H1 (cell line): ENCODE measurements around the gene DOCK3. TPM values are rescaled to one million over a fixed set of nuclear protein-coding genes. Genes with fewer than 3 reads are reported as not detected.

ENCODE experiments used
- CTCF ChIA-PET: fragments of 300-600 bp; sonication (Branson Sonifier 250); formaldehyde crosslinking; loops from one replicate; lab custom pipeline; 2021; ENCODE audit not compliant: partially characterized antibody; lab: Charles Lee
- POLR2A ChIA-PET: fragments of 300-600 bp; sonication (Branson Sonifier 250); formaldehyde crosslinking; loops from one replicate; lab custom pipeline; 2021; ENCODE audit warnings: inconsistent platforms; ENCODE audit not compliant: partially characterized antibody; lab: Charles Lee
- DNase-seq, 2 experiments: peaks; one replicate each; pipeline versions ENCODE4 v3.0.0 to v3.0.0-alpha.2; 2010 to 2022; ENCODE audit warnings: low spot score in 2 of 2, low read depth in 1 of 2, mixed read lengths in 1 of 2
- FAIRE-seq: peaks from 2 replicates; lab custom pipeline; 2011; peaks lifted over from hg19 to GRCh38; lab: Jason Lieb, UNC
- H2AFZ ChIP-seq: 2 replicates; pipeline ENCODE4 v1.8.1; 2012; ENCODE audit warnings: low read length, inconsistent platforms
- H2AK5ac ChIP-seq: 2 replicates; pipeline ENCODE4 v1.6.1; 2013; ENCODE audit warnings: low read depth, low read length
- H2BK120ac ChIP-seq: replicated peaks from 2 replicates; pipeline ENCODE3; 2013; ENCODE audit warnings: low read depth, low read length, inconsistent platforms
- H2BK12ac ChIP-seq: 2 replicates; pipeline ENCODE4 v1.6.1; 2013; ENCODE audit warnings: low read depth, low read length
- H2BK15ac ChIP-seq: 2 replicates; pipeline ENCODE4 v1.6.1; 2013; ENCODE audit warnings: low read length
- H2BK20ac ChIP-seq: 2 replicates; pipeline ENCODE4 v1.6.1; 2013; ENCODE audit warnings: low read length
- H2BK5ac ChIP-seq: 2 replicates; pipeline ENCODE4 v1.6.1; 2013; ENCODE audit warnings: low read depth, low read length
- H3K14ac ChIP-seq: 2 replicates; pipeline ENCODE4 v1.6.1; 2013; ENCODE audit warnings: inconsistent platforms; ENCODE audit not compliant: insufficient read length
- H3K18ac ChIP-seq: 2 replicates; pipeline ENCODE4 v1.6.1; 2013; ENCODE audit warnings: low read length; ENCODE audit errors: extremely low read depth
- H3K23ac ChIP-seq: 2 replicates; pipeline ENCODE4 v1.6.1; 2013; ENCODE audit warnings: inconsistent platforms; ENCODE audit not compliant: insufficient read length
- H3K23me2 ChIP-seq: 2 replicates; pipeline ENCODE4 v1.6.1; 2013; ENCODE audit warnings: low read depth, low read length
- H3K27ac ChIP-seq: 2 replicates; pipeline ENCODE4 v1.6.1; 2011; ENCODE audit warnings: low read depth, low read length, inconsistent platforms
- H3K27me3 ChIP-seq, 4 experiments: replicated peaks in 1 of 4; 1 replicate in 1 of 4; 2 replicates in 3 of 4; pipeline versions ENCODE4 v1.6.1 to v1.8.1; 2011 to 2013; ENCODE audit warnings: low read length in 3 of 4, mild to moderate bottlenecking in 3 of 4, inconsistent platforms in 2 of 4, mixed read lengths in 2 of 4, moderate library complexity in 1 of 4; ENCODE audit not compliant: control insufficient read depth in 3 of 4, insufficient read depth in 3 of 4; ENCODE audit errors: extremely low read depth in 1 of 4
- H3K36me3 ChIP-seq, 4 experiments: 2 replicates each; pipeline versions ENCODE4 v1.6.1 to v1.8.1; 2011 to 2013; ENCODE audit warnings: mild to moderate bottlenecking in 4 of 4, low read length in 3 of 4, moderate library complexity in 2 of 4, control low read depth in 1 of 4, inconsistent platforms in 1 of 4; ENCODE audit not compliant: insufficient read depth in 4 of 4, control insufficient read depth in 2 of 4
- H3K4ac ChIP-seq: replicated peaks from 2 replicates; pipeline ENCODE3; 2013; ENCODE audit warnings: low read length, low read depth, mixed read lengths, inconsistent platforms; ENCODE audit not compliant: insufficient read length
- H3K4me1 ChIP-seq, 4 experiments: replicated peaks in 1 of 4; 1 replicate in 1 of 4; 2 replicates in 3 of 4; pipeline versions ENCODE4 v1.6.1 to v1.8.1; 2011 to 2013; ENCODE audit warnings: low read length in 3 of 4, inconsistent platforms in 2 of 4, mixed read lengths in 1 of 4; ENCODE audit not compliant: insufficient read depth in 4 of 4, control insufficient read depth in 3 of 4
- H3K4me2 ChIP-seq, 2 experiments: 2 replicates each; pipeline versions ENCODE4 v1.6.1 to v1.8.1; 2011 to 2013; ENCODE audit warnings: low read depth in 2 of 2, low read length in 2 of 2, control low read depth in 1 of 2, inconsistent platforms in 1 of 2, mild to moderate bottlenecking in 1 of 2; ENCODE audit not compliant: insufficient read depth in 1 of 2
- H3K4me3 ChIP-seq, 4 experiments: fragments of 200-600, 300-600 bp in 1 of 4; sonication (generic), shearing (Covaris generic), sonication (Bioruptor Twin) in 1 of 4; 2 replicates each; pipeline versions ENCODE4 v1.5.1 to v1.8.1; 2011 to 2016; ENCODE audit warnings: low read length in 4 of 4, low read depth in 3 of 4, control low read depth in 2 of 4, inconsistent platforms in 2 of 4, mild to moderate bottlenecking in 2 of 4, mixed read lengths in 1 of 4, moderate library complexity in 1 of 4; ENCODE audit not compliant: insufficient read depth in 2 of 4; ENCODE audit errors: extremely low read depth in 1 of 4
- H3K56ac ChIP-seq: replicated peaks from 2 replicates; pipeline ENCODE3; 2013; ENCODE audit warnings: low read depth, mild to moderate bottlenecking, mixed read lengths, low read length, inconsistent platforms; ENCODE audit not compliant: insufficient read length
- H3K79me1 ChIP-seq: 2 replicates; pipeline ENCODE4 v1.6.1; 2013; ENCODE audit warnings: low read depth, low read length, control low read depth
- H3K79me2 ChIP-seq, 2 experiments: 2 replicates each; pipeline versions ENCODE4 v1.6.1 to v1.8.1; 2012 to 2013; ENCODE audit warnings: low read length in 2 of 2, mild to moderate bottlenecking in 2 of 2, inconsistent platforms in 1 of 2; ENCODE audit not compliant: insufficient read depth in 2 of 2, control insufficient read depth in 1 of 2
- H3K9ac ChIP-seq, 4 experiments: replicated peaks in 1 of 4; 1 replicate in 1 of 4; 2 replicates in 3 of 4; pipeline versions ENCODE4 v1.6.1 to v1.8.1; 2011 to 2013; ENCODE audit warnings: low read depth in 3 of 4, low read length in 3 of 4, control low read depth in 2 of 4, mild to moderate bottlenecking in 2 of 4, moderate library complexity in 2 of 4, inconsistent platforms in 1 of 4; ENCODE audit errors: extremely low read depth in 1 of 4
- H3K9me3 ChIP-seq, 2 experiments: 2 replicates each; pipeline versions ENCODE4 v1.6.1 to v1.8.1; 2012 to 2013; ENCODE audit warnings: mild to moderate bottlenecking in 2 of 2, moderate library complexity in 2 of 2, control low read depth in 1 of 2, inconsistent platforms in 1 of 2, low read depth in 1 of 2, low read length in 1 of 2, mixed read lengths in 1 of 2; ENCODE audit not compliant: insufficient read depth in 2 of 2
- H4K20me1 ChIP-seq, 2 experiments: replicated peaks in 1 of 2; 2 replicates each; pipeline versions ENCODE3 to v1.8.1; 2011 to 2013; ENCODE audit warnings: inconsistent platforms in 2 of 2, low read length in 2 of 2, mild to moderate bottlenecking in 1 of 2; ENCODE audit not compliant: insufficient read depth in 2 of 2, control insufficient read depth in 1 of 2
- H4K5ac ChIP-seq: 2 replicates; pipeline ENCODE4 v1.6.1; 2013; ENCODE audit warnings: low read length, low read depth, mixed read lengths, inconsistent platforms; ENCODE audit not compliant: insufficient read length
- H4K8ac ChIP-seq: 2 replicates; pipeline ENCODE4 v1.8.0; 2013; ENCODE audit warnings: mild to moderate bottlenecking, moderate library complexity, low read length, inconsistent platforms; ENCODE audit not compliant: insufficient read depth; ENCODE audit errors: extremely low read depth
- H4K91ac ChIP-seq: replicated peaks from 2 replicates; pipeline ENCODE3; 2013; ENCODE audit warnings: low read length, mixed read lengths, inconsistent platforms; ENCODE audit not compliant: insufficient read length
- BCL11A ChIP-seq, 2 experiments: IDR thresholded peaks; one replicate each; pipeline ENCODE4 v1.6.1; 2011; ENCODE audit warnings: low read depth in 2 of 2, low read length in 2 of 2, mild to moderate bottlenecking in 2 of 2
- CEBPB ChIP-seq: IDR thresholded peaks from 2 replicates; pipeline ENCODE4 v1.6.1; 2012; ENCODE audit warnings: low read depth, low read length
- CTBP2 ChIP-seq: IDR thresholded peaks from 2 replicates; pipeline ENCODE4 v1.7.0; 2011; ENCODE audit warnings: borderline replicate concordance, mild to moderate bottlenecking, moderate library complexity, mixed read lengths, low read length; ENCODE audit not compliant: insufficient read depth, insufficient read length
- EP300 ChIP-seq, 2 experiments: IDR thresholded peaks; 1 replicate in 1 of 2; 2 replicates in 1 of 2; pipeline ENCODE4 v1.6.1; 2011 to 2012; ENCODE audit warnings: low read depth in 2 of 2, low read length in 2 of 2, mild to moderate bottlenecking in 2 of 2, borderline replicate concordance in 1 of 2, inconsistent platforms in 1 of 2, moderate library complexity in 1 of 2
- MAFK ChIP-seq: IDR thresholded peaks from 2 replicates; pipeline ENCODE4 v1.6.1; 2012; ENCODE audit warnings: low read depth, mild to moderate bottlenecking, improper control_type of control experiment, low read length
- POLR2AphosphoS5 ChIP-seq: IDR thresholded peaks from 2 replicates; pipeline ENCODE4 v1.6.1; 2011; ENCODE audit warnings: low read depth, low read length
- RNF2 ChIP-seq: fragments of 200-900, 300-1000 bp; sonication (generic); IDR thresholded peaks from 2 replicates; pipeline ENCODE4 v1.7.1; 2016; ENCODE audit warnings: borderline replicate concordance, low read depth, mild to moderate bottlenecking, antibody characterized with exemption, low read length; ENCODE audit not compliant: poor library complexity, severe bottlenecking; ENCODE audit errors: missing control alignments
- SAP30 ChIP-seq: fragments of 300-600 bp; sonication (generic); IDR thresholded peaks from 2 replicates; pipeline ENCODE4 v1.7.1; 2012; ENCODE audit warnings: low read length, moderate library complexity, mild to moderate bottlenecking, inconsistent platforms; ENCODE audit not compliant: insufficient read depth, insufficient replicate concordance
- SIRT6 ChIP-seq: IDR thresholded peaks from one replicate; pipeline ENCODE4 v1.7.1; 2012; ENCODE audit warnings: low read length, inconsistent platforms
- WGBS, 2 experiments: shearing (Covaris generic) in 1 of 2; methylation state at CpG; one replicate each; pipeline versions ENCODE4 v1.1.6 to v1.1.7; 2013 to 2015; ENCODE audit warnings: low lambda C conversion rate in 2 of 2, mixed read lengths in 2 of 2, inconsistent platforms in 1 of 2, low coverage in 1 of 2, missing lambda C conversion rate in 1 of 2; ENCODE audit not compliant: insufficient replicate concordance in 2 of 2, insufficient coverage in 1 of 2, insufficient read length in 1 of 2; ENCODE audit errors: extremely low coverage in 1 of 2, missing lambda C conversion rate in 1 of 2; 5-methylcytosine and 5-hydroxymethylcytosine counted together
- polyA plus RNA-seq, 7 experiments: library from polyadenylated mRNA; depleted of rRNA in 3 of 7; stranded (reverse) in 5 of 7; unstranded in 2 of 7; fragments of >200 nt in 5 of 7; fragments of 200-250 nt in 2 of 7; gene quantifications; 1 replicate in 5 of 7; 2 replicates in 1 of 7; 4 replicates in 1 of 7; pipeline versions ENCODE4 v1.2.1 to v1.2.3, GENCODE V29; 2011 to 2013; ENCODE audit warnings: missing spikeins in 2 of 7, mixed read lengths in 2 of 7
- total RNA-seq: library from RNA; stranded (reverse); fragmentation: NEBNext Ultra II Directional; extraction: Animal tissue kit (Norgen Biotek cat#: 25700); gene quantifications from 2 replicates; pipeline ENCODE4 v1.2.1, GENCODE V29; 2021
- TF ChIP-seq, protein P1 (sequence below): IDR thresholded peaks from 2 replicates; pipeline ENCODE4 v1.6.1; 2011; ENCODE audit warnings: low read length, improper control_type of control experiment

Gene DOCK3
- total and polyA plus RNA-seq, 2 of the 8 experiments (the other 6 are each of a cell fraction or from before 2014, with no cell fraction given) = 2.7 to 5.0 TPM

DNA sequence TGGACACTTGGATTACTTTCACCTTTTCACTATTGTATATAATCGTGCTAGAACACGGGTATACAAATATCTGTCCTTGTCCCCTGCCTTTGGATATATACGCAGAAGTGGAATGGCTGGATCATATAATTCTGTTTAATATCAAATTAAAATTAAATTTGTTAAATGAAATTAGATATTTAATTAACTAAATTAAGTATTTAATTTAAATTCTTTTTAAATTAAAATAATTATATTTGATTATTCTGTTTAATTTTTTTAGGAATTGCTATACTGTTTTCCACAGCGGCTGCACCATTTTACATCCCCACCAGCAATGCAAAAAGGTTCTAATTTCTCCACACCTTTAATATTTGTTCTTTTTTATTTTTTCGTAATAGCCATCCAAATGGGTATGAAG, 84.3 kb downstream of the DOCK3 start:
- no peak for FAIRE-seq
- H2BK5ac ChIP-seq = no peak overlapping the region
- 98% methylated on average over 5 of the region's 5 CpGs; no CpG with 5 or more reads in 1 of the 2 experiments for WGBS, 2 experiments

More for the DNA sequence above, 84.3 kb downstream of the DOCK3 start:
- Histone ChIP-seq H4K8ac (no peak overlapping the region), H2BK12ac (no peak overlapping the region), H3K56ac (no peak overlapping the region), H3K9me3 (no peaks in the 10 kb centered on the region), H2AK5ac (no peak overlapping the region), H3K79me1 (peaks cover 5% of the 10 kb centered on the region; the same call in 1 of the 2 replicates), H4K91ac (no peak overlapping the region), H3K4ac (no peak overlapping the region), H4K20me1 (no peaks in the 10 kb centered on the region), H3K14ac (no peak overlapping the region), H3K27me3 (no peaks in the 10 kb centered on the region), H3K18ac (no peak overlapping the region), H3K4me3 (no peak overlapping the region), H3K4me1 (no peaks in the 10 kb centered on the region), H4K5ac (no peak overlapping the region), H3K4me2 (no peak overlapping the region), H3K23me2 (no peaks in the 10 kb centered on the region), H2BK120ac (no peak overlapping the region), H3K23ac (no peak overlapping the region), H2BK15ac (no peak overlapping the region), H2BK20ac (no peak overlapping the region), H3K27ac (no peak overlapping the region), H3K79me2 (no peaks in the 10 kb centered on the region), H3K9ac (no peak overlapping the region), H2AFZ (no peak overlapping the region), H3K36me3 (no peaks in the 10 kb centered on the region)
- DNase-seq = no peak
- ChIA-PET CTCF (interaction anchor here (0.6 kb wide), 1 partner anchor 484 kb away, joined by 3 read pairs; no protein-coding TSS in a partner anchor), POLR2A (no interaction called here)
- TF ChIP-seq CTBP2 (no peak), EP300 (IDR thresholded peaks at IDR 0.05; ENCODE audit: borderline replicate concordance in 1 of 2, low read depth in 2 of 2, low read length in 2 of 2) (no peak), MAFK (no peak), POLR2AphosphoS5 (no peak), SAP30 (no peak), BCL11A (IDR thresholded peaks at IDR 0.05; ENCODE audit: low read depth in 2 of 2, low read length in 2 of 2) (no peak), SIRT6 (no peak), RNF2 (no peak), CEBPB (no peak)
- TF ChIP-seq, protein P1, sequence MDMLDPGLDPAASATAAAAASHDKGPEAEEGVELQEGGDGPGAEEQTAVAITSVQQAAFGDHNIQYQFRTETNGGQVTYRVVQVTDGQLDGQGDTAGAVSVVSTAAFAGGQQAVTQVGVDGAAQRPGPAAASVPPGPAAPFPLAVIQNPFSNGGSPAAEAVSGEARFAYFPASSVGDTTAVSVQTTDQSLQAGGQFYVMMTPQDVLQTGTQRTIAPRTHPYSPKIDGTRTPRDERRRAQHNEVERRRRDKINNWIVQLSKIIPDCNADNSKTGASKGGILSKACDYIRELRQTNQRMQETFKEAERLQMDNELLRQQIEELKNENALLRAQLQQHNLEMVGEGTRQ = no peak
